OCI-LY7 (cell line): ENCODE data around the gene TTC33. TPM values are rescaled to one million over a fixed set of nuclear protein-coding genes. Genes with fewer than 3 reads are reported as not detected.

Source experiments
- BruUV-seq: library from RNA; stranded (reverse); fragments of 400-500 nt; replicated peaks from 2 replicates; lab custom pipeline; 2021; lab: Mats Ljungman, UMichigan
- CTCF ChIA-PET: fragments of 300-600 bp; sonication (Branson Sonifier 250); formaldehyde crosslinking; loops from one replicate; lab custom pipeline; 2022; ENCODE audit warnings: antibody characterized with exemption; ENCODE audit not compliant: unreplicated experiment; lab: Charles Lee
- POLR2A ChIA-PET: fragments of 300-600 bp; sonication (Branson Sonifier 250); formaldehyde crosslinking; loops from one replicate; lab custom pipeline; 2022; ENCODE audit warnings: antibody characterized with exemption; lab: Charles Lee
- DNase-seq: peaks from one replicate; pipeline ENCODE4 v3.0.0-alpha.2; 2015; ENCODE audit warnings: low spot score
- H2AFZ ChIP-seq: fragments of 200-600 bp; sonication (generic), shearing (Covaris generic); 2 replicates; pipeline ENCODE4 v1.6.1; 2014; ENCODE audit warnings: mild to moderate bottlenecking, antibody characterized with exemption, low read length, moderate library complexity
- H3K27ac ChIP-seq: fragments of 200-600 bp; sonication (generic); 2 replicates; pipeline ENCODE4 v1.5.1; 2014; ENCODE audit warnings: mixed run types, low read depth, mild to moderate bottlenecking, moderate library complexity, low read length, inconsistent platforms; ENCODE audit not compliant: poor library complexity, severe bottlenecking
- H3K36me3 ChIP-seq: fragments of 200-600 bp; sonication (generic); 2 replicates; pipeline ENCODE4 v1.6.1; 2014; ENCODE audit warnings: mild to moderate bottlenecking, antibody characterized with exemption, low read length, moderate library complexity, mixed read lengths; ENCODE audit not compliant: insufficient read depth
- H3K4me1 ChIP-seq: fragments of 200-600 bp; sonication (generic); 2 replicates; pipeline ENCODE4 v1.5.1; 2014; ENCODE audit warnings: mild to moderate bottlenecking, low read length; ENCODE audit not compliant: insufficient read depth, poor library complexity, severe bottlenecking
- H3K4me2 ChIP-seq: fragments of 200-600 bp; sonication (generic); 2 replicates; pipeline ENCODE4 v1.6.1; 2014; ENCODE audit warnings: mild to moderate bottlenecking, low read length
- H3K4me3 ChIP-seq: fragments of 200-600 bp; sonication (generic); 2 replicates; pipeline ENCODE4 v1.5.1; 2014; ENCODE audit warnings: mild to moderate bottlenecking, low read depth, low read length; ENCODE audit not compliant: poor library complexity, severe bottlenecking
- H3K79me2 ChIP-seq: fragments of 200-600 bp; sonication (generic); 2 replicates; pipeline ENCODE4 v1.6.1; 2016; ENCODE audit warnings: low read depth, mild to moderate bottlenecking, low read length, moderate library complexity, mixed read lengths; ENCODE audit not compliant: insufficient read depth
- H3K9me2 ChIP-seq: fragments of 200-600 bp; sonication (generic); 2 replicates; pipeline ENCODE4 v1.6.1; 2016; ENCODE audit warnings: mild to moderate bottlenecking, low read length, mixed read lengths; ENCODE audit not compliant: insufficient read depth
- H3K9me3 ChIP-seq: fragments of 200-600 bp; sonication (generic); 2 replicates; pipeline ENCODE4 v1.6.1; 2014; ENCODE audit warnings: mild to moderate bottlenecking, mixed run types, low read length, mixed read lengths
- H4K20me1 ChIP-seq: fragments of 200-600 bp; sonication (generic); 2 replicates; pipeline ENCODE4 v1.6.1; 2014; ENCODE audit warnings: mild to moderate bottlenecking, antibody characterized with exemption, low read length, moderate library complexity, mixed read lengths; ENCODE audit not compliant: insufficient read depth
- EZH2phosphoT487 ChIP-seq: fragments of 200-600 bp; sonication (generic); IDR thresholded peaks from 2 replicates; pipeline ENCODE4 v1.6.1; 2018; ENCODE audit warnings: low read depth, borderline replicate concordance, mild to moderate bottlenecking, mixed run types, antibody characterized with exemption, low read length, moderate library complexity, mixed read lengths
- intact Hi-C: fragments of 100-400 bp; cut with micrococcal nuclease; formaldehyde crosslinking; loops from one replicate; pipeline ENCODE4 v1.10.0; 2022; ENCODE audit not compliant: unreplicated experiment
- total RNA-seq, 2 experiments: library from RNA; depleted of rRNA in 1 of 2; stranded (reverse); fragments of >200 nt in 1 of 2; shearing (Covaris generic) in 1 of 2; gene quantifications; 2 replicates each; pipeline ENCODE4 v1.2.3, GENCODE V29; 2014 to 2022
- TF ChIP-seq, protein P1 (sequence below): fragments of 200-600 bp; sonication (generic); conservative IDR thresholded peaks from 2 replicates; pipeline ENCODE4 v1.5.1; 2014; ENCODE audit warnings: mild to moderate bottlenecking, antibody characterized with exemption, low read length, moderate library complexity, mixed read lengths

TTC33 gene
- total RNA-seq, 2 experiments from 2014 or later, result 15.9 to 20.5 TPM

DNA sequence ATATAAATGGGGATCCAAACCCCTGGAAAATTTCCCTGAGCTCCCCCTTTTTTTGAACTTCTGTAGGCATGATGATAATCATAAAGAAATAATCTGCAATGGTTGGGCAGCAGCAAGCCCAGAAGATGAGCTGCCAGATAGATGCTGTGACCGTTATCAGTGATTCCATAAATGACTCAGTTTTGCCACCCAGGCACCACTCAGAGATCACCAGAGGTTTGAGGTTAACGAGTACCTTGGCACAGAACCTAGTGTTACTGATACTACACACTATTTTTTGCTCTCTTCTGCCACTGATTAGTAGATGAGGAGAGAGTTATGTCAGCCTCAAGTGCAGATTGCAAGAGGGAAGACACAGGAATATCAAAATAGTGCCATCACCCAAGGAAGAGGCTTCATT is 275.4 kb downstream of the TTC33 start:
- no TSS peak for BruUV-seq
- H3K27ac ChIP-seq, result no peak overlapping the region
- no peak overlapping the region for H3K4me2 ChIP-seq
- H3K9me3 ChIP-seq, result no peaks in the 10 kb centered on the region
- H3K36me3 ChIP-seq, result no peaks in the 10 kb centered on the region
- peaks cover 13% of the 10 kb centered on the region for H3K4me1 ChIP-seq
- no peak overlapping the region for H3K4me3 ChIP-seq
- intact Hi-C loops, result loop anchor here (10.0 kb wide), 1 partner anchor 354 kb away; the partner anchor contains the start of gene RPL37
- no peaks in the 10 kb centered on the region for H3K79me2 ChIP-seq
- H2AFZ ChIP-seq, result no peak overlapping the region
- H3K9me2 ChIP-seq, result no peaks in the 10 kb centered on the region
- H4K20me1 ChIP-seq, result no peaks in the 10 kb centered on the region
- DNase-seq, result no peak
- POLR2A ChIA-PET, result interaction anchor here (0.6 kb wide), 1 partner anchor 126 kb away, joined by 3 read pairs; no protein-coding TSS in a partner anchor
- TF ChIP-seq EZH2phosphoT487, result no peak
- TF ChIP-seq, protein P1, sequence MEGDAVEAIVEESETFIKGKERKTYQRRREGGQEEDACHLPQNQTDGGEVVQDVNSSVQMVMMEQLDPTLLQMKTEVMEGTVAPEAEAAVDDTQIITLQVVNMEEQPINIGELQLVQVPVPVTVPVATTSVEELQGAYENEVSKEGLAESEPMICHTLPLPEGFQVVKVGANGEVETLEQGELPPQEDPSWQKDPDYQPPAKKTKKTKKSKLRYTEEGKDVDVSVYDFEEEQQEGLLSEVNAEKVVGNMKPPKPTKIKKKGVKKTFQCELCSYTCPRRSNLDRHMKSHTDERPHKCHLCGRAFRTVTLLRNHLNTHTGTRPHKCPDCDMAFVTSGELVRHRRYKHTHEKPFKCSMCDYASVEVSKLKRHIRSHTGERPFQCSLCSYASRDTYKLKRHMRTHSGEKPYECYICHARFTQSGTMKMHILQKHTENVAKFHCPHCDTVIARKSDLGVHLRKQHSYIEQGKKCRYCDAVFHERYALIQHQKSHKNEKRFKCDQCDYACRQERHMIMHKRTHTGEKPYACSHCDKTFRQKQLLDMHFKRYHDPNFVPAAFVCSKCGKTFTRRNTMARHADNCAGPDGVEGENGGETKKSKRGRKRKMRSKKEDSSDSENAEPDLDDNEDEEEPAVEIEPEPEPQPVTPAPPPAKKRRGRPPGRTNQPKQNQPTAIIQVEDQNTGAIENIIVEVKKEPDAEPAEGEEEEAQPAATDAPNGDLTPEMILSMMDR, result no peak
- CTCF ChIA-PET, result no interaction called here

- Histone ChIP-seq H3K4me3 (no peak overlapping the region), H3K9me3 (no peaks in the 10 kb centered on the region), H4K20me1 (no peaks in the 10 kb centered on the region), H3K9me2 (no peaks in the 10 kb centered on the region), H3K27ac (no peak overlapping the region), H3K36me3 (no peaks in the 10 kb centered on the region), H3K4me2 (no peak overlapping the region), H3K79me2 (no peaks in the 10 kb centered on the region), H2AFZ (no peak overlapping the region), H3K4me1 (peaks cover 9% of the 10 kb centered on the region)
- CTCF ChIA-PET, result no interaction called here
- no peak for TF ChIP-seq EZH2phosphoT487
- TF ChIP-seq, protein P1, result no peak
- no TSS peak for BruUV-seq
- intact Hi-C loops, result loop anchor here (10.0 kb wide), 1 partner anchor 355 kb away; the partner anchor contains the start of gene RPL37
- no peak for DNase-seq
- POLR2A ChIA-PET, result no interaction called here
Measured at GRCh38 chr5:40479939-40480338, 275.8 kb downstream of the TTC33 start.

DNA sequence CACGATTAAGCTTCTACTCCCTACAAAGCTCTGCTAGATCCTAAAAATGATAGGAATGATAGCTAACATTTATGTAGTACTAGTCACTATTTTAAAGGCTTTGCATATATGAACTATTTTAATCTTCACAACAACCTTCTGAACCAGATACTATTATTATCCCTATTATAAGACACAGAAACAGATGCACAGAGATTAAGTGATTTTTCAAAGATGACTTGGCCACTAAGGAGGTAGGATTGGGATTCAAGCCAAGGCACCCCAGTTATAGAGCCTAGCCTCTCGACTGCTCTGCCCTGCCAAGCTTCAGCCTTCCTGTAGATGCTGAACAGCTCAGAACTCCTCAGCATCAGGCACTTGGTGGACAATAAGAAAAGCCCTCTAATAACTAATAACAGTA is 277.0 kb downstream of the TTC33 start:
- Histone ChIP-seq H3K4me1 (no peaks in the 10 kb centered on the region), H3K9me2 (no peaks in the 10 kb centered on the region), H3K4me2 (no peak overlapping the region), H3K4me3 (no peak overlapping the region), H4K20me1 (no peaks in the 10 kb centered on the region), H3K36me3 (no peaks in the 10 kb centered on the region), H2AFZ (no peak overlapping the region), H3K79me2 (no peaks in the 10 kb centered on the region), H3K9me3 (no peaks in the 10 kb centered on the region), H3K27ac (no peak overlapping the region)
- no TSS peak for BruUV-seq
- ChIA-PET CTCF (no interaction called here), POLR2A (interaction anchor here (1.1 kb wide), 1 partner anchor 28 kb away, joined by 3 read pairs; no protein-coding TSS in a partner anchor)
- DNase-seq, result no peak
- TF ChIP-seq, protein P1, result no peak
- TF ChIP-seq EZH2phosphoT487, result no peak
- intact Hi-C loops, result no loop called here
